Endothelial cell of umbilical vein (primary cell): ENCODE data around the gene CENPP. TPM values are rescaled to one million over a fixed set of nuclear protein-coding genes. Genes with fewer than 3 reads are reported as not detected.

Source experiments
- BruUV-seq: library from RNA; stranded (reverse); fragments of 400-500 nt; replicated peaks from 2 replicates; lab custom pipeline; 2021; lab: Mats Ljungman, UMichigan
- CTCF ChIA-PET: fragments of 300-600, 350-600 bp; sonication (Branson Sonifier 250); formaldehyde crosslinking; loops from one replicate; lab custom pipeline; 2021; ENCODE audit warnings: antibody characterized with exemption, inconsistent platforms; lab: Charles Lee
- POLR2A ChIA-PET: fragments of 300-600, 350-600 bp; sonication (Branson Sonifier 250); formaldehyde crosslinking; loops from one replicate; lab custom pipeline; 2021; ENCODE audit warnings: antibody characterized with exemption, inconsistent platforms; lab: Charles Lee
- DNase-seq: peaks from one replicate; pipeline ENCODE4 v3.0.0-alpha.2; 2011; ENCODE audit warnings: low read depth, low spot score
- FAIRE-seq: peaks from 2 replicates; lab custom pipeline; 2011; peaks lifted over from hg19 to GRCh38; lab: Jason Lieb, UNC
- H2AFZ ChIP-seq: 2 replicates; pipeline ENCODE4 v1.6.0; 2012; ENCODE audit warnings: low read depth, low read length, control low read depth, inconsistent platforms
- H3K27ac ChIP-seq: 2 replicates; pipeline ENCODE4 v1.5.1; 2011; ENCODE audit warnings: low read depth, mild to moderate bottlenecking, control low read depth, low read length, moderate library complexity; ENCODE audit not compliant: insufficient read depth
- H3K27me3 ChIP-seq, 2 experiments: 2 replicates each; pipeline versions ENCODE4 v1.6.0 to v1.6.1; 2011; ENCODE audit warnings: low read length in 2 of 2, mixed read lengths in 1 of 2; ENCODE audit not compliant: control insufficient read depth in 2 of 2, insufficient read depth in 2 of 2
- H3K36me3 ChIP-seq, 2 experiments: 2 replicates in 1 of 2; 3 replicates in 1 of 2; pipeline ENCODE4 v1.5.1; 2011; ENCODE audit warnings: low read length in 2 of 2, mild to moderate bottlenecking in 1 of 2, moderate library complexity in 1 of 2; ENCODE audit not compliant: control insufficient read depth in 2 of 2, insufficient read depth in 2 of 2; ENCODE audit errors: extremely low read depth in 1 of 2
- H3K4me1 ChIP-seq: 3 replicates; pipeline ENCODE4 v1.5.1; 2011; ENCODE audit warnings: mild to moderate bottlenecking, low read length; ENCODE audit not compliant: control insufficient read depth, insufficient read depth; ENCODE audit errors: extremely low read depth
- H3K4me2 ChIP-seq: 2 replicates; pipeline ENCODE4 v1.6.1; 2011; ENCODE audit warnings: low read length, control low read depth, mixed read lengths; ENCODE audit not compliant: insufficient read depth
- H3K4me3 ChIP-seq, 3 experiments: fragments of 200-600 bp in 1 of 3; sonication (generic), shearing (Covaris generic) in 1 of 3; replicated peaks in 1 of 3; 2 replicates each; pipeline ENCODE4 v1.5.1; 2011 to 2016; ENCODE audit warnings: control low read depth in 3 of 3, low read length in 3 of 3, mild to moderate bottlenecking in 2 of 3, inconsistent platforms in 1 of 3, low read depth in 1 of 3, moderate library complexity in 1 of 3; ENCODE audit not compliant: insufficient read depth in 1 of 3
- H3K79me2 ChIP-seq: 2 replicates; pipeline ENCODE4 v1.6.0; 2012; ENCODE audit warnings: low read length, inconsistent platforms; ENCODE audit not compliant: control insufficient read depth, insufficient read depth
- H3K9ac ChIP-seq: replicated peaks from 2 replicates; pipeline ENCODE3; 2011; ENCODE audit warnings: low read length, control low read depth; ENCODE audit not compliant: insufficient read depth; ENCODE audit errors: extremely low read depth
- H3K9me1 ChIP-seq: replicated peaks from 3 replicates; pipeline ENCODE4 v1.6.0; 2011; ENCODE audit warnings: mild to moderate bottlenecking, low read length; ENCODE audit not compliant: control insufficient read depth, insufficient read depth; ENCODE audit errors: extremely low read depth
- H3K9me3 ChIP-seq: replicated peaks from 2 replicates; pipeline ENCODE4 v1.5.1; 2012; ENCODE audit warnings: low read length, inconsistent platforms; ENCODE audit not compliant: control insufficient read depth, insufficient read depth
- H4K20me1 ChIP-seq: replicated peaks from 2 replicates; pipeline ENCODE3; 2011; ENCODE audit warnings: mild to moderate bottlenecking, low read length; ENCODE audit not compliant: control insufficient read depth, insufficient read depth; ENCODE audit errors: extremely low read depth
- CTCF ChIP-seq, 2 donors: IDR thresholded peaks; 1 replicate in 1 of 2; 2 replicates in 1 of 2; pipeline ENCODE4 v1.5.1; 2011; ENCODE audit warnings: low read length in 2 of 2, mild to moderate bottlenecking in 2 of 2, moderate library complexity in 2 of 2, control low read depth in 1 of 2, inconsistent platforms in 1 of 2, low read depth in 1 of 2; ENCODE audit not compliant: insufficient read depth in 1 of 2; ENCODE audit errors: extremely low read depth in 1 of 2
- GATA2 ChIP-seq: IDR thresholded peaks from 2 replicates; pipeline ENCODE4 v1.7.0; 2011; ENCODE audit warnings: low read depth, mild to moderate bottlenecking, moderate library complexity, mixed read lengths, low read length; ENCODE audit not compliant: insufficient read length, insufficient read depth
- JUN ChIP-seq: IDR thresholded peaks from 2 replicates; pipeline ENCODE4 v1.6.1; 2011; ENCODE audit warnings: borderline replicate concordance, low read depth; ENCODE audit not compliant: insufficient read length, insufficient read depth
- MAX ChIP-seq: IDR thresholded peaks from 2 replicates; pipeline ENCODE4 v1.6.1; 2011; ENCODE audit not compliant: insufficient read depth, insufficient read length
- MYC ChIP-seq: IDR thresholded peaks from one replicate; pipeline ENCODE4 v1.6.1; 2011; ENCODE audit warnings: mild to moderate bottlenecking, low read depth, low read length
- POLR2A ChIP-seq: IDR thresholded peaks from 2 replicates; pipeline ENCODE4 v1.6.1; 2012; ENCODE audit warnings: low read depth, mild to moderate bottlenecking, control low read depth, low read length
- POLR2AphosphoS5 ChIP-seq: IDR thresholded peaks from 2 replicates; pipeline ENCODE4 v1.6.1; 2012; ENCODE audit warnings: low read depth, mild to moderate bottlenecking, control low read depth, low read length, moderate library complexity; ENCODE audit not compliant: insufficient read depth
- dilution Hi-C: fragments of 300-500 bp; cut with MboI; formaldehyde crosslinking; loops from one replicate; pipeline ENCODE4 v1.15.0; 2019; ENCODE audit warnings: low sequenced_read_pairs; ENCODE audit not compliant: extremely low pct_ligation_motif_present
- intact Hi-C: fragments of 100-400 bp; cut with micrococcal nuclease; formaldehyde crosslinking; loops from one replicate; pipeline ENCODE4 v1.10.0; 2022
- polyA plus RNA-seq, 4 experiments: library from polyadenylated mRNA; depleted of rRNA in 3 of 4; stranded (reverse) in 3 of 4; unstranded in 1 of 4; fragments of >200 nt; gene quantifications; 2 replicates each; pipeline versions ENCODE4 v1.2.1 to v1.2.3, GENCODE V29; 2011 to 2012; ENCODE audit warnings: missing spikeins in 1 of 4
- total RNA-seq: library from RNA; stranded (reverse); gene quantifications from 2 replicates; pipeline ENCODE4 v1.2.3, GENCODE V29; 2021

CENPP gene
- total and polyA plus RNA-seq, 2 donors (not counting 3 experiments of a cell fraction or from before 2014, with no cell fraction given): 1.2 to 12.0 TPM

GRCh38 chr9:92626484-92626883 is 300.7 kb downstream of the CENPP start:
- H3K27ac ChIP-seq: no peak overlapping the region
- TF ChIP-seq GATA2: no peak
- no peak for TF ChIP-seq POLR2A
- TF ChIP-seq CTCF (IDR thresholded peaks at IDR 0.05; ENCODE audit: extremely low read depth in 1 of 2, insufficient read depth in 1 of 2, low read depth in 1 of 2, low read length in 2 of 2): no peak
- no peak for TF ChIP-seq MYC
- TF ChIP-seq MAX: no peak
- no peak for TF ChIP-seq JUN
- no peak for TF ChIP-seq POLR2AphosphoS5
- no peak for FAIRE-seq
- CTCF ChIA-PET: no interaction called here
- H3K4me1 ChIP-seq: no peaks in the 10 kb centered on the region
- no peaks in the 10 kb centered on the region for H3K9me1 ChIP-seq
- no peaks in the 10 kb centered on the region for H3K27me3 ChIP-seq
- dilution Hi-C loops: no loop called here
- peaks cover 2 to 9% of the 10 kb centered on the region in 2 experiments for H3K36me3 ChIP-seq
- POLR2A ChIA-PET: no interaction called here
- H3K4me2 ChIP-seq: no peak overlapping the region
- H2AFZ ChIP-seq: no peak overlapping the region
- H3K9me3 ChIP-seq: no peaks in the 10 kb centered on the region
- BruUV-seq: no TSS peak
- DNase-seq: no peak
- H3K4me3 ChIP-seq: no peak overlapping the region
- peaks cover 7% of the 10 kb centered on the region for H3K79me2 ChIP-seq
- no peaks in the 10 kb centered on the region for H4K20me1 ChIP-seq
- intact Hi-C loops: no loop called here
- H3K9ac ChIP-seq: no peak overlapping the region
